WTC11 (cell line): ENCODE data around the gene SVEP1. TPM values are rescaled to one million over a fixed set of nuclear protein-coding genes. Genes with fewer than 3 reads are reported as not detected.

Experiments
- ATAC-seq: fragments of 200-7000 bp; cut with Tn5 transposase; 2 replicates; pipeline ENCODE4 v1.10.0; 2021; ENCODE audit warnings: mild to moderate bottlenecking, moderate library complexity
- CTCF ChIA-PET: fragments of 300-600 bp; sonication (Branson Sonifier 250); formaldehyde crosslinking; loops from one replicate; lab custom pipeline; 2021; ENCODE audit warnings: antibody characterized with exemption; lab: Charles Lee
- POLR2A ChIA-PET: fragments of 350-600 bp; sonication (Branson Sonifier 250); formaldehyde crosslinking; loops from one replicate; lab custom pipeline; 2021; ENCODE audit warnings: antibody characterized with exemption; lab: Charles Lee
- DNase-seq: peaks from one replicate; pipeline ENCODE4 v3.0.0; 2021; ENCODE audit warnings: low spot score
- H3K27ac Mint-ChIP-seq: 2 replicates; pipeline ENCODE4 v1.8.0; 2021; ENCODE audit warnings: mixed read lengths
- H3K27me3 Mint-ChIP-seq: 2 replicates; pipeline ENCODE4 v1.8.0; 2021; ENCODE audit warnings: low read depth, mild to moderate bottlenecking, moderate library complexity, mixed read lengths
- H3K36me3 Mint-ChIP-seq: 2 replicates; pipeline ENCODE4 v1.8.0; 2021; ENCODE audit warnings: mixed read lengths
- H3K4me1 Mint-ChIP-seq: 2 replicates; pipeline ENCODE4 v1.8.0; 2022; ENCODE audit warnings: mixed read lengths
- H3K4me3 Mint-ChIP-seq: 2 replicates; pipeline ENCODE4 v1.8.0; 2021; ENCODE audit warnings: mild to moderate bottlenecking, moderate library complexity, mixed read lengths
- H3K9me3 Mint-ChIP-seq: 2 replicates; pipeline ENCODE4 v1.8.0; 2021; ENCODE audit warnings: mixed read lengths
- CREB1 ChIP-seq: sonication (generic); formaldehyde crosslinking; IDR thresholded peaks from 2 replicates; pipeline ENCODE4 v1.8.0; 2023; ENCODE audit warnings: mild to moderate bottlenecking, missing genetic modification reagents
- CREM ChIP-seq: sonication (generic); formaldehyde crosslinking; IDR thresholded peaks from 2 replicates; pipeline ENCODE4 v1.8.1; 2022; ENCODE audit warnings: mild to moderate bottlenecking, missing genetic modification reagents, moderate library complexity
- EMX1 ChIP-seq: fragments of 250-450 bp; sonication (Bioruptor Pico); IDR thresholded peaks from 2 replicates; pipeline ENCODE4 v1.8.0; 2021; ENCODE audit warnings: mild to moderate bottlenecking
- FOXJ3 ChIP-seq: sonication (generic); formaldehyde crosslinking; IDR thresholded peaks from 2 replicates; pipeline ENCODE4 v1.9.0; 2021; ENCODE audit warnings: missing genetic modification reagents, mild to moderate bottlenecking, borderline replicate concordance
- FOXK1 ChIP-seq: sonication (generic); formaldehyde crosslinking; IDR thresholded peaks from 2 replicates; pipeline ENCODE4 v1.8.0; 2022; ENCODE audit warnings: mild to moderate bottlenecking, moderate library complexity, missing genetic modification reagents
- GRHL2 ChIP-seq: fragments of 250-450 bp; sonication (Bioruptor Pico); IDR thresholded peaks from 2 replicates; pipeline ENCODE4 v1.8.0; 2022; ENCODE audit warnings: mild to moderate bottlenecking, moderate library complexity; ENCODE audit not compliant: insufficient replicate concordance, severe bottlenecking
- MYBL2 ChIP-seq: sonication (generic); formaldehyde crosslinking; IDR thresholded peaks from 2 replicates; pipeline ENCODE4 v1.8.1; 2023; ENCODE audit warnings: mild to moderate bottlenecking, moderate library complexity, missing genetic modification reagents
- SMAD3 ChIP-seq: sonication (generic); formaldehyde crosslinking; IDR thresholded peaks from 2 replicates; pipeline ENCODE4 v1.8.0; 2022; ENCODE audit warnings: missing genetic modification reagents, mild to moderate bottlenecking, borderline replicate concordance
- SP1 ChIP-seq: sonication (generic); formaldehyde crosslinking; conservative IDR thresholded peaks from 2 replicates; pipeline ENCODE4 v1.8.1; 2022; ENCODE audit warnings: missing genetic modification reagents
- TCF7 ChIP-seq: sonication (generic); formaldehyde crosslinking; IDR thresholded peaks from 2 replicates; pipeline ENCODE4 v1.8.0; 2022; ENCODE audit warnings: mild to moderate bottlenecking, low read depth, missing genetic modification reagents, moderate library complexity
- TP53 ChIP-seq: sonication (generic); formaldehyde crosslinking; IDR thresholded peaks from 2 replicates; pipeline ENCODE4 v1.8.1; 2023; ENCODE audit warnings: mild to moderate bottlenecking, missing genetic modification reagents
- total RNA-seq: library from RNA; stranded (reverse); gene quantifications from 3 replicates; pipeline ENCODE4 v1.2.3, GENCODE V29; 2021
- TF ChIP-seq, protein P1 (sequence below): sonication (generic); formaldehyde crosslinking; IDR thresholded peaks from 2 replicates; pipeline ENCODE4 v1.8.1; 2022; ENCODE audit warnings: missing genetic modification reagents, borderline replicate concordance
- TF ChIP-seq, protein P2 (sequence below): sonication (generic); formaldehyde crosslinking; IDR thresholded peaks from 2 replicates; pipeline ENCODE4 v1.8.1; 2022; ENCODE audit warnings: low read depth, mild to moderate bottlenecking, moderate library complexity, missing genetic modification reagents, borderline replicate concordance
- TF ChIP-seq, protein P3 (sequence below): sonication (generic); formaldehyde crosslinking; IDR thresholded peaks from 2 replicates; pipeline ENCODE4 v1.8.1; 2022; ENCODE audit warnings: mild to moderate bottlenecking, moderate library complexity, missing genetic modification reagents
- TF ChIP-seq, protein P4 (sequence below): fragments of 250-450 bp; sonication (Bioruptor Pico); IDR thresholded peaks from 2 replicates; pipeline ENCODE4 v1.9.0; 2021; ENCODE audit warnings: moderate library complexity, mild to moderate bottlenecking, inconsistent platforms, borderline replicate concordance
- TF ChIP-seq, protein P5 (sequence below): fragments of 250-450 bp; sonication (Bioruptor Pico); IDR thresholded peaks from 2 replicates; pipeline ENCODE4 v1.9.0; 2021; ENCODE audit warnings: mild to moderate bottlenecking, borderline replicate concordance
- TF ChIP-seq, protein P6 (sequence below): fragments of 200-600 bp; IDR thresholded peaks from 2 replicates; pipeline ENCODE4 v1.8.0; 2022; ENCODE audit warnings: antibody characterized with exemption

SVEP1 gene
- total RNA-seq, 1 experiment from 2014 or later, result 0.74 TPM

DNA sequence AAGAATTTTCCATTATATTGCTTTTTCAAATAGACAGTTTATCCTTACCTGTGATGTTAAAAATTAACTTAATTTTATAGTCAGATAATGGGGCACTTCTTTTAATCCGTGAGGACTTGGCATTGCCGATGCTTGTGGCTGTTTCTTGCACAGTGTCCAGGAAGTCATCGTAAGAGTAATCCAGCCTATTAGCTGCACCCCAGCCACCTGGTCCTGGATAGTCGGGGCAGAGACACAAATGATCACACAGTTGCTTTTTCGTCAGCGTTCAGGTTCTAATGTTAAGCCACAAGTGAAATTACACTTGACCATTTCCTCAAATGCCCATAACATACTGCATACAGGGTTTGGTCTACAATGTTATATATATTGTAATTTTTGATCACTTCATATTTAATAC is 107.4 kb downstream of the SVEP1 start (continued):
- TF ChIP-seq, protein P1, sequence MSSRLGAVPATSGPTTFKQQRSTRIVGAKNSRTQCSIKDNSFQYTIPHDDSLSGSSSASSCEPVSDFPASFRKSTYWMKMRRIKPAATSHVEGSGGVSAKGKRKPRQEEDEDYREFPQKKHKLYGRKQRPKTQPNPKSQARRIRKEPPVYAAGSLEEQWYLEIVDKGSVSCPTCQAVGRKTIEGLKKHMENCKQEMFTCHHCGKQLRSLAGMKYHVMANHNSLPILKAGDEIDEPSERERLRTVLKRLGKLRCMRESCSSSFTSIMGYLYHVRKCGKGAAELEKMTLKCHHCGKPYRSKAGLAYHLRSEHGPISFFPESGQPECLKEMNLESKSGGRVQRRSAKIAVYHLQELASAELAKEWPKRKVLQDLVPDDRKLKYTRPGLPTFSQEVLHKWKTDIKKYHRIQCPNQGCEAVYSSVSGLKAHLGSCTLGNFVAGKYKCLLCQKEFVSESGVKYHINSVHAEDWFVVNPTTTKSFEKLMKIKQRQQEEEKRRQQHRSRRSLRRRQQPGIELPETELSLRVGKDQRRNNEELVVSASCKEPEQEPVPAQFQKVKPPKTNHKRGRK, result no peak

DNA sequence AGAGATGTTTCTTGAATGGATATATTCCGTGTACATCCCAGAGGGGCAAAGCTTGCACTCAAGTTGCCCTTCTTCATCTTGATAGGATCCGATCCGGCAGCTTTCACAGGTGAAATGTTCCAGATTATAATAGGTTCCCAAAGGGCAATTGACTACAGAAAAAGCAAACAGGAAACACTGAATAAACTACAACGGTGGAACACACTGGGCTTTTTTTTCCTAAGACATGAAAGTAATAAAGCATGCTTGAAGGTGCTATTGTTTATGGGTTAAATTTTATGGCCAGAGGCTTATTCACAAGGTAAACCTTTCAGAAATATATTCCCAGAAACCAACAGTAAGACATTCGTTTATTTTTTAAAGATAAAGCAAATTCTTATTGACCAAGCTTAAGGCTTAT is 110.6 kb downstream of the SVEP1 start:
- no peaks in the 10 kb centered on the region for H3K9me3 Mint-ChIP-seq
- TF ChIP-seq, protein P2, sequence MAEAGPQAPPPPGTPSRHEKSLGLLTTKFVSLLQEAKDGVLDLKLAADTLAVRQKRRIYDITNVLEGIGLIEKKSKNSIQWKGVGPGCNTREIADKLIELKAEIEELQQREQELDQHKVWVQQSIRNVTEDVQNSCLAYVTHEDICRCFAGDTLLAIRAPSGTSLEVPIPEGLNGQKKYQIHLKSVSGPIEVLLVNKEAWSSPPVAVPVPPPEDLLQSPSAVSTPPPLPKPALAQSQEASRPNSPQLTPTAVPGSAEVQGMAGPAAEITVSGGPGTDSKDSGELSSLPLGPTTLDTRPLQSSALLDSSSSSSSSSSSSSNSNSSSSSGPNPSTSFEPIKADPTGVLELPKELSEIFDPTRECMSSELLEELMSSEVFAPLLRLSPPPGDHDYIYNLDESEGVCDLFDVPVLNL (CRISPR knock-in tag), result no peak
- TF ChIP-seq CREB1 (CRISPR knock-in tag), result no peak
- ATAC-seq (no peak), DNase-seq (no peak)
- no peaks in the 10 kb centered on the region for H3K27me3 Mint-ChIP-seq
- CTCF ChIA-PET, result no interaction called here
- no peaks in the 10 kb centered on the region for H3K36me3 Mint-ChIP-seq
- no peak overlapping the region for H3K27ac Mint-ChIP-seq
- no peak overlapping the region for H3K4me3 Mint-ChIP-seq
- POLR2A ChIA-PET, result no interaction called here
- peaks cover 4% of the 10 kb centered on the region for H3K4me1 Mint-ChIP-seq

DNA sequence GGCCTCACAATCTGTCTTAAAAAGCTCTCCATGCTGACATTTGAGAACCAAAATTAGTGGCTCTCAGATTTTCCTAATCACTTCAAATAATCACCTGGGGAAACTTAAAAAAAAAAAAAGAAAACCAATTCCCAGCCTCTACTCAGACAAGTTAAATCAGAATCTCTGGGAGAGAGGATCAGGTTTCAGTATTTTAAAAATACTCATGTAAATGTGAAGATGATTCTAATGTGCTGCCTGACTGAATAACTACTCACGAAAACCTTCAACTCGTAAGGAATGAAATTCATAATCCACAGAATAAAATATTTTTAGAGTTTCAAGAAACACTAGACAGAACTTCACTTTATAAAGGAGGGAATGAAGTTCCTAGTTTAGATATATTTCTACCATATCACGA is 114.4 kb downstream of the SVEP1 start:
- Mint-ChIP-seq H3K36me3 (no peaks in the 10 kb centered on the region), H3K4me3 (no peak overlapping the region), H3K4me1 (peaks cover 4% of the 10 kb centered on the region), H3K27me3 (no peaks in the 10 kb centered on the region), H3K9me3 (no peaks in the 10 kb centered on the region), H3K27ac (no peak overlapping the region)
- no peak for TF ChIP-seq FOXJ3 (CRISPR knock-in tag)
- ChIA-PET POLR2A (no interaction called here), CTCF (no interaction called here)
- ATAC-seq, result no peak
- no peak for DNase-seq

DNA sequence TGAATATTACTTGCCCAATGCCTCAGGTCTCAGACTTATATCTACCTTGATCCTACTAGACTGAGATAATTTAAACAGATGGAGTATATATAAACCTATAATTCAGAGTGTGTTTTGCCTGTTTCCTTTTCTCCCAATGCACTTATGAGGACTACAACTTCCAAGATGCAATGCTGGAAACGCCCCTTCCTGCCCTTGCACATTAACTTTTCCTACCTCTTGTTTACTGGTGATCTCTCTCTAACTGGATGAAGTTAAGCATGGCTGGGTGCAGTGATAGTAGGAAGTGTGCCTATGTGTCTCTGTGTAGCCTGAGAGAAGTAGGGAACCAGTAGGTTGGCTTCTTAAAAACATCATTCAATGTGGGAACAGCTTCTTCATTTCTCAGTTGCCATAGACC is 115.2 kb downstream of the SVEP1 start:
- POLR2A ChIA-PET, result no interaction called here
- H3K4me1 Mint-ChIP-seq, result peaks cover 4% of the 10 kb centered on the region
- peak; percentile 90 for ATAC-seq
- TF ChIP-seq FOXK1 (CRISPR knock-in tag), result 0 out of 2 replicates have a peak, but pooled peaks have one; percentile 25
- TF ChIP-seq SMAD3, result no peak
- 0 out of 2 replicates have a peak, but pooled peaks have one; percentile 23 for TF ChIP-seq SP1 (CRISPR knock-in tag)
- TF ChIP-seq MYBL2 (CRISPR knock-in tag), result no peak
- TF ChIP-seq TP53 (CRISPR knock-in tag), result no peak
- TF ChIP-seq, protein P3, sequence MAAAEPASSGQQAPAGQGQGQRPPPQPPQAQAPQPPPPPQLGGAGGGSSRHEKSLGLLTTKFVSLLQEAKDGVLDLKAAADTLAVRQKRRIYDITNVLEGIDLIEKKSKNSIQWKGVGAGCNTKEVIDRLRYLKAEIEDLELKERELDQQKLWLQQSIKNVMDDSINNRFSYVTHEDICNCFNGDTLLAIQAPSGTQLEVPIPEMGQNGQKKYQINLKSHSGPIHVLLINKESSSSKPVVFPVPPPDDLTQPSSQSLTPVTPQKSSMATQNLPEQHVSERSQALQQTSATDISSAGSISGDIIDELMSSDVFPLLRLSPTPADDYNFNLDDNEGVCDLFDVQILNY (CRISPR knock-in tag), result no peak
- no peak for TF ChIP-seq CREM (CRISPR knock-in tag)
- CTCF ChIA-PET, result no interaction called here
- no peaks in the 10 kb centered on the region for H3K36me3 Mint-ChIP-seq
- H3K9me3 Mint-ChIP-seq, result no peaks in the 10 kb centered on the region
- no peak for DNase-seq
- no peaks in the 10 kb centered on the region for H3K27me3 Mint-ChIP-seq
- no peak overlapping the region; the same call in 1 of the 2 replicates for H3K27ac Mint-ChIP-seq
- H3K4me3 Mint-ChIP-seq, result no peak overlapping the region

DNA sequence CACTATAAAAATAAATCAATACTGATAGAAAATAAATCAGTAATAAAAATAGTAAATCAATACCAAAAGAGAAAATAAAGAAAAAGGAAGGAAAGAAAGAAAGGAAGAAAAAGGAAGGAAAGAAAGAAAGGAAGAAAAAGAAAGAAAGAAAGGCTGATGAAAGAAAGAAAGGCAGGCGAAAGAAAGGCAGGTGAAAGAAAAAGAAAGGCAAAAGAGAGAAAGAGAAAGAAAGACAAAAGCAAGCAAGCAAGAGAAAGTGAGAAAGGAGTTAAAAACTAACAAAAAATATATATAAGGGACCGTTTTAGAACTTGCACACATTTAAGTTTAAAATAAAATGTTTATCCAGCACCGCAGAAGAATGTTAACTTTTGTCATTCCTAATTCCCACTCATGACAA is 116.0 kb downstream of the SVEP1 start:
- Mint-ChIP-seq H3K4me1 (peaks cover 4% of the 10 kb centered on the region), H3K36me3 (no peaks in the 10 kb centered on the region)
- CTCF ChIA-PET, result no interaction called here
- TF ChIP-seq, protein P4, sequence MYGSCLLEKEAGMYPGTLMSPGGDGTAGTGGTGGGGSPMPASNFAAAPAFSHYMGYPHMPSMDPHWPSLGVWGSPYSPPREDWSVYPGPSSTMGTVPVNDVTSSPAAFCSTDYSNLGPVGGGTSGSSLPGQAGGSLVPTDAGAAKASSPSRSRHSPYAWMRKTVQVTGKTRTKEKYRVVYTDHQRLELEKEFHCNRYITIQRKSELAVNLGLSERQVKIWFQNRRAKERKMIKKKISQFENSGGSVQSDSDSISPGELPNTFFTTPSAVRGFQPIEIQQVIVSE (CRISPR knock-in tag), result no peak
- TF ChIP-seq, protein P5, sequence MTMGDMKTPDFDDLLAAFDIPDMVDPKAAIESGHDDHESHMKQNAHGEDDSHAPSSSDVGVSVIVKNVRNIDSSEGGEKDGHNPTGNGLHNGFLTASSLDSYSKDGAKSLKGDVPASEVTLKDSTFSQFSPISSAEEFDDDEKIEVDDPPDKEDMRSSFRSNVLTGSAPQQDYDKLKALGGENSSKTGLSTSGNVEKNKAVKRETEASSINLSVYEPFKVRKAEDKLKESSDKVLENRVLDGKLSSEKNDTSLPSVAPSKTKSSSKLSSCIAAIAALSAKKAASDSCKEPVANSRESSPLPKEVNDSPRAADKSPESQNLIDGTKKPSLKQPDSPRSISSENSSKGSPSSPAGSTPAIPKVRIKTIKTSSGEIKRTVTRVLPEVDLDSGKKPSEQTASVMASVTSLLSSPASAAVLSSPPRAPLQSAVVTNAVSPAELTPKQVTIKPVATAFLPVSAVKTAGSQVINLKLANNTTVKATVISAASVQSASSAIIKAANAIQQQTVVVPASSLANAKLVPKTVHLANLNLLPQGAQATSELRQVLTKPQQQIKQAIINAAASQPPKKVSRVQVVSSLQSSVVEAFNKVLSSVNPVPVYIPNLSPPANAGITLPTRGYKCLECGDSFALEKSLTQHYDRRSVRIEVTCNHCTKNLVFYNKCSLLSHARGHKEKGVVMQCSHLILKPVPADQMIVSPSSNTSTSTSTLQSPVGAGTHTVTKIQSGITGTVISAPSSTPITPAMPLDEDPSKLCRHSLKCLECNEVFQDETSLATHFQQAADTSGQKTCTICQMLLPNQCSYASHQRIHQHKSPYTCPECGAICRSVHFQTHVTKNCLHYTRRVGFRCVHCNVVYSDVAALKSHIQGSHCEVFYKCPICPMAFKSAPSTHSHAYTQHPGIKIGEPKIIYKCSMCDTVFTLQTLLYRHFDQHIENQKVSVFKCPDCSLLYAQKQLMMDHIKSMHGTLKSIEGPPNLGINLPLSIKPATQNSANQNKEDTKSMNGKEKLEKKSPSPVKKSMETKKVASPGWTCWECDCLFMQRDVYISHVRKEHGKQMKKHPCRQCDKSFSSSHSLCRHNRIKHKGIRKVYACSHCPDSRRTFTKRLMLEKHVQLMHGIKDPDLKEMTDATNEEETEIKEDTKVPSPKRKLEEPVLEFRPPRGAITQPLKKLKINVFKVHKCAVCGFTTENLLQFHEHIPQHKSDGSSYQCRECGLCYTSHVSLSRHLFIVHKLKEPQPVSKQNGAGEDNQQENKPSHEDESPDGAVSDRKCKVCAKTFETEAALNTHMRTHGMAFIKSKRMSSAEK (CRISPR knock-in tag), result no peak
- TF ChIP-seq EMX1 (CRISPR knock-in tag) (no peak), TCF7 (CRISPR knock-in tag) (no peak), GRHL2 (no peak)
- TF ChIP-seq, protein P6, sequence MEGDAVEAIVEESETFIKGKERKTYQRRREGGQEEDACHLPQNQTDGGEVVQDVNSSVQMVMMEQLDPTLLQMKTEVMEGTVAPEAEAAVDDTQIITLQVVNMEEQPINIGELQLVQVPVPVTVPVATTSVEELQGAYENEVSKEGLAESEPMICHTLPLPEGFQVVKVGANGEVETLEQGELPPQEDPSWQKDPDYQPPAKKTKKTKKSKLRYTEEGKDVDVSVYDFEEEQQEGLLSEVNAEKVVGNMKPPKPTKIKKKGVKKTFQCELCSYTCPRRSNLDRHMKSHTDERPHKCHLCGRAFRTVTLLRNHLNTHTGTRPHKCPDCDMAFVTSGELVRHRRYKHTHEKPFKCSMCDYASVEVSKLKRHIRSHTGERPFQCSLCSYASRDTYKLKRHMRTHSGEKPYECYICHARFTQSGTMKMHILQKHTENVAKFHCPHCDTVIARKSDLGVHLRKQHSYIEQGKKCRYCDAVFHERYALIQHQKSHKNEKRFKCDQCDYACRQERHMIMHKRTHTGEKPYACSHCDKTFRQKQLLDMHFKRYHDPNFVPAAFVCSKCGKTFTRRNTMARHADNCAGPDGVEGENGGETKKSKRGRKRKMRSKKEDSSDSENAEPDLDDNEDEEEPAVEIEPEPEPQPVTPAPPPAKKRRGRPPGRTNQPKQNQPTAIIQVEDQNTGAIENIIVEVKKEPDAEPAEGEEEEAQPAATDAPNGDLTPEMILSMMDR, result no peak
- TF ChIP-seq, all 79 proteins: peak for 0
- H3K4me3 Mint-ChIP-seq, result no peak overlapping the region
- POLR2A ChIA-PET, result no interaction called here
- H3K9me3 Mint-ChIP-seq, result no peaks in the 10 kb centered on the region
- no peak for DNase-seq
- H3K27ac Mint-ChIP-seq, result no peak overlapping the region
- ATAC-seq, result no peak
- H3K27me3 Mint-ChIP-seq, result no peaks in the 10 kb centered on the region
